ENCODE measurements around the gene EIF2S2.
A peak's percentile ranks its signal among the peaks of the same experiment; 100 is the strongest.

Gene EIF2S2

GRCh38 chr20:34122274-34122980, 10.4 kb upstream of the EIF2S2 start:
- DNase-seq (ENCODE audit: low read depth), result no peak

GRCh38 chr20:34120213-34120612, 8.2 kb upstream of the EIF2S2 start:
- DNase-seq (ENCODE audit: low read depth), result no peak

- DNase-seq (ENCODE audit: low read depth), result no peak
Observed at GRCh38 chr20:34115232-34115631, 3.2 kb upstream of the EIF2S2 start.

DNA sequence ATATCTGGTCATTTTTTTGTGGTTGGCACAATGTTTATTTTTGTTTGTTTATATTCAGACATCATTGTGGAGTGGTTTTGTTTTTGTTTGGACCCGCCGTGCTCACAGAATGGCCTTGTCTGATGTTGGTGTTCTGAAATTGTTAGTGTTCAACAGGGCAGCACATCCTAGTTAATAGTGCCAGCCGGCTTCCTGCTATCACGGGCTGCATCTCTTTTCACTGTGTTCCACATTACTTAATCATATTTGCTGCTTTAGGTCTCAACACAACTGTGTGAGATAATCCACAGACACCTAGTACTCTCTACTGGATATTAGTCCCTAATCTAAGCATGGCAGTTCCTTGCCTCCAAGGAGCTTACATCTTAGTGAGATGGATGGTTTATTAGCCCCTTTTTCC, 2.8 kb upstream of the EIF2S2 start:
- DNase-seq (ENCODE audit: low read depth), result no peak

- no peak for DNase-seq (ENCODE audit: low read depth)
Observed at GRCh38 chr20:34112600-34113101, 608 bp upstream of the EIF2S2 start.

DNA sequence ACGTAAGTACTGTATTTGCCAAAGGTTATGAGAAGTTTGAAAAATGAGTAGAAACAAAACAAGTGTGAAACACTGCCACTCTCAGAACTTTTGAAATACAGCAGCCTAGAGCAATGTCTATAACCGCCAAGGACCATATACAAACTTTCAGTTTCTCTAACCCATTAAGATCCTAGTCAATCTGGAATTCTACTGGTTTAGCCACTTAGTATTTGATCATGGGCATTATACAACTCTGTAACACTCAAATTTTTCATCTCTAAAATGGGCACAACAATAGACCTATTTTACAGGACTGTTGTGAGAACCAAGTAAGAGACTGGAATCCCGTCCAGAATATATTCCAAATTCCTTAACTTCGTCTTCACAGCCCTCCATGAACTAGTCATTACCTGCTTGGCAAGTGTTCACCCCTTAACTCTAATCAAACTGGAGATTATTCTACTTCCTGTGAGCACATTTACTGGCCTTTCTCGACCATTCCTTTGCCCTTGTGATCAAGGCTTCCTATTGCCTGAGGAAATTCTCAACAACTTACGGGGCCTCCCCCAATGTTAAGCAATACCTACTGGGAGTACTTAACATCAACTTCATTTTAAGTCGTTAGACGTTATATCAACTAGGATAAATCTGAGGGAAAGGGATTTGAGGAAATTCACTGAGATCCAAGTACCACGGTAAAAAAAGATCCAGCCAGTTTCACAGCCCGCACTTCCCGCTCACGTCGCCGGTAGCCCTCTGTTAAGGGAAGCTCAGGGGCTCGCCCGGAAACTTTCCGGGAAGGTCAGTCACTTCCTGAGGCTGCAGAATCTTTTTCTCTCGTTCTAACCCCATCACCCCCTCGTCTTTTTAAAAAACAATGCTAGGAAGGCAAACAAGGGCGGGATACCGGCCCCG, 1.1 kb downstream of the EIF2S2 start:
- peak; percentile 34 for DNase-seq (ENCODE audit: low read depth)

DNA sequence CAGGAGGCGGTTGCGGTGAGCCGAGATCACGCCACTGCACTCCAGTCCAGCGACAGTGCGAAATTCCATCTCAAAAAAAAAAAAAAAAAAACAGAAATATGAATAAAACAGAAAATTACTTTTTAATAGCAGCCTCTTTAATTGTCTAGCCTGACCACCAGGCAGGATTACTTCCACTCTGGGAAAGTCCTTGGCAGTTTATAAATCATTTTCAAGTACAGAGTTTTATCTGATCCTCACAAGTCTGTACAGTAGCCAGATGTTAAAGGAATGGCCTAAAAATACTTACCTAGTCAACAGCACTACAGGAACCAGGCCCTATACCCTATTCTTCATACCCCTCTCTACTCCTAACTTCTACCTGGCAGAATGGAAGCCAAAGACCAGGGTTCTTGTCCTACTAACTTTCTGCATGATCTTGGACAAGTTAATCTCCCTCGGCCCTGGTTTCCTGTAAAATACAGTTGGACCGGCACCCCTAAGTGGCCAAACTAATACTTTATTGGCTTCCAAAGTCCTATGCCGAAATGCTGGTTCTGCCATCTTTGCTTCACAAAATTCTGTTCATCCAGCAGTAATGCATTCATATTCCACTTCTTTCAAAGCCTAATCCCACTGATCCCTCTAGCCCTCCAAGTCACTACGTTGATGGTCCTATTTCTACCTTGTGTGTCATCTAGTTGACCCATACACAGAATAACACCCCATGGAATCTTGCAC, 1.9 kb downstream of the EIF2S2 start:
- no peak for DNase-seq (ENCODE audit: low read depth)

- DNase-seq (ENCODE audit: low read depth), result no peak
Observed at GRCh38 chr20:34109442-34109841, 2.6 kb downstream of the EIF2S2 start.

GRCh38 chr20:34108616-34109174, 3.3 kb downstream of the EIF2S2 start:
- DNase-seq (ENCODE audit: low read depth), result no peak

- no peak for DNase-seq (ENCODE audit: low read depth)
Observed at GRCh38 chr20:34105978-34106675, 5.9 kb downstream of the EIF2S2 start.

GRCh38 chr20:34104059-34104458, 8.0 kb downstream of the EIF2S2 start:
- DNase-seq (ENCODE audit: low read depth), result no peak

DNA sequence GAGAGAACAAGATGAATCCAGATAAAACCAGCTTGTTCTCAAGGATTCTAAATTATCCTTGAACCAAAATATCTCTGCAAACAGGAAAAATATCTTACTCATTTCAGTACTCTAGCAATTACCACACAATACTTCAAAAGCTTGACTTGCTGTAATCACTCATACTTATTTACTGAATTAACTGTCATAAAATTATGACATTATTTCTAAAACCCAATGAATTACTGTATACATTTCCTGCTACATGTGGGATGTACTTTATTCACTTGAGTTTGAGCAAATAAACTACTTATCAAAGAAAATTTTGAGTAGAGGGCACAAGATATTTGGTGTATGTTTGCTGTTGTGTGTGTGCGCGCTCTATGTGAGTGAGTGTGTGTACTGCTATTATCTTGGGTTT, 9.7 kb downstream of the EIF2S2 start:
- DNase-seq (ENCODE audit: low read depth), result no peak

DNA sequence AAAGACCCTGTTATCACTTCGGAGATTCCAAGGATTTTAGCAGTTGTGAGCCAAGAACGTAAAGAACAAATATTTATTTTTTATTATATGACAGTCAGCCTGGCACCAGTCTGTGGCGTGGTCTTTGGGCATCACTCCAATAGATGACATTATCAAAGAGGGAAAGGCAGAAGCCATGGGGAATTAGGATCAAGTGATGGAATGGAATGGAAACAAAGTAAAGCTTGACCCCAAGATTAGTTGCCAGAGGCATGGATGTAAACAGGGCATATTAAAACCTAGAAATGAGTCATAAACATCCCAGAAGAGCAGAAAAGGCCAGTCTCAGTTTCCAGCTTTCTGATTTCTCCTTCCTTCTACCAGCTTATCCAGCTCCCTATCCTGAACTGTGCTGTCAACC, 11.5 kb downstream of the EIF2S2 start:
- DNase-seq (ENCODE audit: low read depth), result no peak

GRCh38 chr20:34099675-34100074, 12.4 kb downstream of the EIF2S2 start:
- DNase-seq (ENCODE audit: low read depth), result no peak

- no peak for DNase-seq (ENCODE audit: low read depth)
Observed at GRCh38 chr20:34098570-34098969, 13.5 kb downstream of the EIF2S2 start.

- no peak for DNase-seq (ENCODE audit: low read depth)
Observed at GRCh38 chr20:34096699-34097444, 15.2 kb downstream of the EIF2S2 start.

- no peak for DNase-seq (ENCODE audit: low read depth)
Observed at GRCh38 chr20:34095825-34096224, 16.2 kb downstream of the EIF2S2 start.

DNA sequence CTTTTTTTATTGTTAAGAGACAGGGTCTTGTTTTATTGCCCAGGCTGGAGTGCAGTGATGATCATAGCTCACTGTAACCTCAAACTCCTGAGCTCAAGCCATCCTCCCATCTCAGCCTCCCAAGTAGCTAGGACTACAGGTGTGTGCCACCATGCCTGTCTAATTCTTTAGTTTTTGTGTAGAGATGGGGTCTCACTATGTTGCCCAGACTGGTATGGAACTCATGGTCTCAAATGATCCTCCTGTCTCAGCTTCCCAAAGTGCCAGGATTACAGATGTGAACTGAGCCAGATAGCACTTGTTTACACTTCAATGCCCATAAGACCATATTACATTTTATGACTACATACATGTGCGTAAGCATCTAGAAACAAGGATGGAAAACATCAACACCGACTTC, 18.1 kb downstream of the EIF2S2 start:
- no peak for DNase-seq (ENCODE audit: low read depth)

DNA sequence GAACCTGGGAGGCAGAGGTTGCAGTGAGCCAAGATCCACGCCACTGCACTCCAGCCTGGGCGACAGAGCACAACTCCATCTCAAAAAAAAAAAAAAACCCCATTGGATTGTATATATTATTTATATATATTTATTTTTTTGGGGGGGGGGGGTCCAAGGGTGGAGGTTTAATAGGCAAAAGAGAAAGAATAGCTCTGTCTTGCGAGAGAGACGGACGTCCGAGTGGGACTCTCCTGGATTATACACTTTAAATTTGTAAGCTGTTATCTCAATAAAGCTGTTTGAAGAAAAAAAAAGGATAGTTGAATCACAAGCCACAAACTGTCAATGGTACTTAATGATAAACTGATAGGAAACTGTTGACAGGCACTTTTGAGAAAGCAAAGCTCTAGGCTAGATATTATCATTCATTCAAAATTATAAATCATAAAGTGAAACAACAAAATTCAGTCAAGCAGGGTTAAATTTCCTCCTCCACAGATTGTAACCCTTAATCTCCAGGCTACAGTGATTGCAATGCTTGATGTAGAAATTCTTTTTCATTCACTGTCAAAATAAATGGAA, 20.3 kb downstream of the EIF2S2 start:
- no peak for DNase-seq (ENCODE audit: low read depth)

- DNase-seq (ENCODE audit: low read depth), result no peak
Observed at GRCh38 chr20:34090645-34091044, 21.4 kb downstream of the EIF2S2 start.

All from GM04504 (cell line).